Measurements from ENCODE around the gene NDN.

NDN gene

GRCh38 chr15:23647421-23648370, 39.4 kb downstream of the NDN start, which contains the start of gene MAGEL2:
Gene MAGEL2, minus strand, starts transcription at chr15:23647867. Its CDS starts 125 bp downstream, at chr15:23647742.
- TF ChIP-seq CTCF (IDR thresholded peaks at IDR 0.05; ENCODE audit: low read length, missing control alignments) = no peak
- peak within 1 kb of the TSS; percentile 41 for H3K4me3 ChIP-seq (replicated peaks; ENCODE audit: low read depth, low read length)
- peak; percentile 6 for DNase-seq (ENCODE audit: low read depth)

- DNase-seq (ENCODE audit: low read depth) = no peak
- no peak overlapping the region for H3K4me3 ChIP-seq (replicated peaks; ENCODE audit: low read depth, low read length)
- no peak for TF ChIP-seq CTCF (IDR thresholded peaks at IDR 0.05; ENCODE audit: low read length, missing control alignments)
Observed at GRCh38 chr15:23647001-23647295, 40.2 kb downstream of the NDN start.

- no peak for DNase-seq (ENCODE audit: low read depth)
- H3K4me3 ChIP-seq (replicated peaks; ENCODE audit: low read depth, low read length) = no peak overlapping the region
- TF ChIP-seq CTCF (IDR thresholded peaks at IDR 0.05; ENCODE audit: low read length, missing control alignments) = no peak
Observed at GRCh38 chr15:23646165-23647000, 40.7 kb downstream of the NDN start.

GRCh38 chr15:23645371-23646164, 41.5 kb downstream of the NDN start:
- TF ChIP-seq CTCF (IDR thresholded peaks at IDR 0.05; ENCODE audit: low read length, missing control alignments) = no peak
- no peak for DNase-seq (ENCODE audit: low read depth)
- H3K4me3 ChIP-seq (replicated peaks; ENCODE audit: low read depth, low read length) = no peak overlapping the region

- no peak for TF ChIP-seq CTCF (IDR thresholded peaks at IDR 0.05; ENCODE audit: low read length, missing control alignments)
- DNase-seq (ENCODE audit: low read depth) = no peak
- H3K4me3 ChIP-seq (replicated peaks; ENCODE audit: low read depth, low read length) = no peak overlapping the region
Observed at GRCh38 chr15:23644829-23645228, 42.3 kb downstream of the NDN start.

- TF ChIP-seq CTCF (IDR thresholded peaks at IDR 0.05; ENCODE audit: low read length, missing control alignments) = peak; percentile 69
- H3K4me3 ChIP-seq (replicated peaks; ENCODE audit: low read depth, low read length) = no peak overlapping the region
- peak; percentile 65 for DNase-seq (ENCODE audit: low read depth)
Observed at GRCh38 chr15:23642413-23643044, 44.6 kb downstream of the NDN start.
